HG02938 (cell line): ENCODE measurements around the gene CAPN7.
A peak's percentile ranks its signal among the peaks of the same experiment; 100 is the strongest.

Source experiments
- ATAC-seq: cut with Tn5 transposase; IDR thresholded peaks from one replicate; pipeline ENCODE4 v1.9.1; 2021; ENCODE audit warnings: mild to moderate bottlenecking, moderate library complexity; ENCODE audit not compliant: unreplicated experiment

Gene CAPN7

DNA sequence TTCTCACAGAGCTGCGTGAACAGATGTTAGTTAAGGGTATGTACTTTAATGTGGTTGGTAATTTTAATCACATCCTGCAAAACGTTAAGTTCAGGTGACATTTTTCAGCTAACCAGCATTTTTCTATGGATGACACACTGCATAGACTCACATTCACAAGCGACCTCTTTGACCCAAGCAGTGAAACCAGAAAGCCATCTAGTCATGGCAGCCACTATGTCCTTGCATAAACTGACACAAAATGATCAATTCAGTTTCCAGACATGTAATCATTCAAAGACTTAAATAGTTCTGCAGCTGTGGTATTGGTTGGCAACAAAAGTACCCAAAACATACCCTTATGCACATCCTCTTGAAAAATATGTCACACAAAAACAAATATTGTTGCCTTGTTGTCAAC, 7.4 kb upstream of the CAPN7 start:
- no peak for ATAC-seq

DNA sequence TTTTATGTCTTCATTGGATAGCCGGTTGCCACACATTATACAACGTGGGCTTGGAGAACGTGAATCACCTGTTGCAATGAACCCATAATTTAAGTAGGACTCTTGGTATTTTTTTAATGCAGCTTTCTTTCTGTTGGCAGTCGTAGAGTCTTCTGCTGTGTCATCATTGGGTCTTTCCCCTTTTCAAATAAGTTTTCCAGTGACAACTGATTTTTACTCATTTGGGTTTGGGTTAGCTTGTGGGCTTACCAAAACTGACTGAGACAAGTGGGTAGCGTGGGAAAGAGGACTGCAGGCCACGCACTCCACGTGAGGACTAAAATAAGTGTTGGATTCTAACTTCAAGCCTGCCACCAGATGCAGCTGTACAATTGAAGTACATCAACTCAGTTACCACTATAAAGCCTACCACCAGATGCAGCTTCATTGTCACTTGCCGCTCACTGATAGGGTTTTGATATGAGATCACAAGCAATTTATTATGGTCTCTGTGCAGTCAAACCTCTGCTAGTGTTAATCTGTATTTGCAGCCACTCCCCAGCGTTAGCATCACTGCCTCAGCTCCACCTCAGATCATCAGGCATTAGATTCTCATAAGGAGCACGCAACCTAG, 6.4 kb upstream of the CAPN7 start:
- ATAC-seq = no peak

GRCh38 chr3:15204005-15204404, 2.0 kb upstream of the CAPN7 start:
- ATAC-seq = no peak

- ATAC-seq = no peak
These were observed 538 bp upstream of the CAPN7 start for GRCh38 chr3:15205482-15205933.

DNA sequence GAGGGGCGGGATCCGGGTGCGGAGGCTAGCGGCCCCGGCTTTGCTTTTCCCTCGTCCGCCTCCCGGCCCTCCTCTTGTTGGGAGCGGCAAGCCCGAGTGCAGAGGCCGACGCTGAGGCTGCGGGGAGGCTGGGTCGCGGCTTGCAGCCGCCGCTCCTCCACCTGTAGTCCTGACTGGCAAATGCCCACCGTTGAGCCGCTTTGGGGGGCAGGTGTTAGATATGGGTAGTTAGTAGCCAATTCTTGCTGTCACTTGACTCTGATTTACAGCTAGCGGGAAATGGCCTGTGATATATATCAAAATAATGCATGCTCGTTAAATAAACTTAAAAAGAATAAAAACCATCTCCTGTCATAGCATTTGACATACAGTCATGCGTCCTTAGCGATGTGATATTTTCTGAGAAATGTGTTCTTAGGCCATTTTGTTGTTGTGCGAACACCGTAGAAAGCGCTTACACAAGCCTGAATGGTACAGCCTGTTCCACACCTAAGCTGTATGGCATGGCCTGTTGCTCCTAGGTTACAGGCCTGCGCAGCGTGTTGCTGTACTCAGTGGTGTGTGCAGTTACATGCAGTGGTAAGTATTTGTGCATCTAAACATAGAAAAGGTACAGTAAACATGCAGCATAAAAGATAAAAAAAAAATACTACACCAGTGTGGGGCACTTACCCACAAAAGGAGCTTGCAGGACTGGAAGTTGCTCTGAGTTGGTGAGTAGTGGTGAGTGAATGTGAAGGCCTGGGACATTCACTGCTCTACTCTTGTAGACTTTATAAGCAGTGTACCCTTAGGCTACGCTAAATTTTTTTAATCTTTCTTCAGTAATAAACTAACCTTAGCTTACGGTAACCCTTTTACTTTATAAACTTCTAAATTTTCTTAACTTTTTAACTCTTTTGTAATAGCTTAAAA, 873 bp downstream of the CAPN7 start:
- ATAC-seq = peak; percentile 9

GRCh38 chr3:15207836-15208504, 1.9 kb downstream of the CAPN7 start:
- no peak for ATAC-seq

DNA sequence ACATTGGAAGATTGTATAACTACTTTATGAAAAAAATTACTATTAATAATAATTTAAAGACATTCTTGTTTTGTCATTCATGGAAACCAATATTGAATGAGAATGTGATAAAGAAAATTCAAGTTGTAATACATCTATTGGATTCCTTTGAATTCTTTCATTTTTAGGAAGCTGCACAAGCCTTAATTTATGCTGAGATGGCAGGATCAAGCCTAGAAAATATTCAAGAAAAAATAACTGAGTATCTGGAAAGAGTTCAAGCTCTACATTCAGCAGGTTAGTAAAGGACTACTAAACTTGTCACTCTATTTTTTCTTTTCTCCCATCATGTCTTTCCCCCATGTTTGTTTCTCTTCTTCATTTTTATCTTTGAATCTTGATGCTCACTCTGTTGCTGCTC, 5.9 kb downstream of the CAPN7 start:
- no peak for ATAC-seq

GRCh38 chr3:15214758-15215157, 8.7 kb downstream of the CAPN7 start:
- ATAC-seq = no peak

GRCh38 chr3:15215996-15216395, 9.9 kb downstream of the CAPN7 start:
- ATAC-seq = no peak

DNA sequence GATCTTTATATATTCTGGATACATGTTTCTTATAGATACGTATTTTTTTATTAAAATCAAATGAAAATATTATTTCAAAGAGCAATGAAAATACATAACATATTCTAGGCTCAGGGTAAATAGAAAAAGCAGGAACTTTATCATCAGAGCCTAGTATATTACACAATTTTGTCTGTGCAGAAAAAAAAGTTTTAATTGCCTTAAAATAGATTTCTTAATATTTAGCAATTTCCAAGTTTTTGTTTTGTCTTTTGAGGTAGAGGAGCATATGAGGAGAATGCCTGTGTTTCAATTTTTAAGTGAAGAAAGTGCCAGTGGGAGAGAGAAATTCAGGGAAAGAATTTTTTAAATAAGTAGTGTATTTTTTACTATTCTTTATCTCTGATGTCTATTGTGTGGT, 10.5 kb downstream of the CAPN7 start:
- ATAC-seq = no peak

DNA sequence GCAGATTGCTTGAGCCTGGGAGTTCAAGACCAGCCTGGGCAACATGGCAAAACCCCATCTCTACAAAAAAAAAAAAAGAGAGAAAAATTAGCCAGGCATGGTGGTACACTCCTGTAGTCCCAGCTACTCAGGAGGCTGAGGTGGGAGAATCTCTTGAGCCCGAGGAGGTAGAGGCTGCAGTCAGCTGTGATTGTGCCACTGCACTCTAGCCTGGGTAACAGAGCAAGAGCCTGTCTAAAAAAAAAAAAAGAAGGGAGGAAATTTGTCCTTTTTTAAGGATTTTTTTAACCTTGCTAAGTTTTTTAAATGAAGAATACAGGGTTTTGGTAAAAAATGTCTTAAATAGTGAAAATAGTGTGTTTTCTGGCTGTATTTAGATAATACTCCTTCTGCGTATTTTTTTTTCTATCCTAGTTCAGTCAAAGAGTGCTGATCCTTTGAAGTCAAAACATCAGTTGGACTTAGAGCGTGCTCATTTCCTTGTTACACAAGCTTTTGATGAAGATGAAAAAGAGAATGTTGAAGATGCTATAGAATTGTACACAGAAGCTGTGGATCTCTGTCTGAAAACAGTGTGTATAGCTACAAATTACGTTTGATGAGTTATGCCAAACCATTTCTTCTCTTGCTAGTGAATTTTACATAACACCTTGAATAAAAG, 11.1 kb downstream of the CAPN7 start:
- no peak for ATAC-seq

GRCh38 chr3:15217841-15218267, 11.8 kb downstream of the CAPN7 start:
- ATAC-seq = no peak

DNA sequence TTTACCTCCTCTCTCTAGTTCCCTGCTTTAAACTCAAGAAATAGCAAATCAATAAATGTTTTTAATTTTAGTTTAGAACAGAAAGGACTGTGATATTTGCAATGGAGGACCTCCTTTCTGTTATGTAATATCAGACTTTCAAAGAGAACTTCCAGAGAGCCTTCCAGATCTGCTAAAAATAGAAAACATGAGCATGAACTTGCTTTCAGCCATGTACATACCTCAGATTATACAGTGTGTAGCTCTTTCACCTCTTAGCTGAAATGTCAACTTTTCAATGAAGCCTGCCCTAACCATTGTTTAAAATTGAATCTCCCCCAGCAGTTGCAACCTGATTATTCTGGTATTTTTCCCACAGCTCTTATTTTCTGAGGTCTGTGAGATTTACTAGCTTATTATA, 12.6 kb downstream of the CAPN7 start:
- no peak for ATAC-seq

GRCh38 chr3:15220056-15220455, 14.0 kb downstream of the CAPN7 start:
- no peak for ATAC-seq

GRCh38 chr3:15220661-15221060, 14.6 kb downstream of the CAPN7 start:
- no peak for ATAC-seq

GRCh38 chr3:15221574-15222217, 15.7 kb downstream of the CAPN7 start:
- no peak for ATAC-seq

DNA sequence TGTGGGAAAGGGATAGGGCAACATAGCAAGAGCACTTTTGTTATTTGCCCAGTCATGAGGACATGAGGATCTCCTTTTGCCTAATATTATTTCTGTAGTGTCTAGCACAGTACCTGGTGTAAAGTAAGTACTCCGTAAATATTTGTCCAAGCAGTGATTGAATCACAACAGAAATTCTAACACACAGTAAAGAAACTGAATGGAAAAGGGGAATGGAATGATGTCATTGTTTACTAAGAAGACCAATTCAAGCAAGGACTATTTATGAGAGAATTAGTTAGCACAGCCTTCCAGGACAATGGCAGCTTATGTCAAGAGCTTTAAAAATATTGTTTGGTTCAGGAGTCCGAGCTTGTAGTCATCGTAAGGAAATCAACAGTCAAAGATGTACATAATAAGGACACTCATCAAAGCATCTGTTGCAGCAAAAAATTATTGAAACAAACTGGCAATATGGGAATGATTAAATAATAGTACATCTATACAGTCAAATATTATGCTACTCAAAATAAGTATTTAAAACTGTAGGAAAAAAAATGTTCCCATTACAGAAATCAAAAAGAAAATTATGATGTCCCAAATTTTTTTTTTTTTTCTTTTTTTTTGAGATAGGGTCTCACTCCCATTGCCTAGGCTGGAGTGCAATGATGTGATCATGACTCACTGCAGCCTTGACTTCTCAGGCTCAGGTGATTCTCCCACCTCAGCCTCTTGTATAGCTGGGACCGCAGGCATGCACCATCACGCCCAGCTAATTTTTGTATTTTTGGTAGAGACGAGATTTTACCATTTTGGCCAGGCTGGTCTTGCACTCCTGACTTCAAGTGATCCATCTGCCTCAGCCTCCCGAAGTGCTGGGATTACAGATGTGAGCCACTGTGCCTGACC, 17.9 kb downstream of the CAPN7 start:
- ATAC-seq = no peak

DNA sequence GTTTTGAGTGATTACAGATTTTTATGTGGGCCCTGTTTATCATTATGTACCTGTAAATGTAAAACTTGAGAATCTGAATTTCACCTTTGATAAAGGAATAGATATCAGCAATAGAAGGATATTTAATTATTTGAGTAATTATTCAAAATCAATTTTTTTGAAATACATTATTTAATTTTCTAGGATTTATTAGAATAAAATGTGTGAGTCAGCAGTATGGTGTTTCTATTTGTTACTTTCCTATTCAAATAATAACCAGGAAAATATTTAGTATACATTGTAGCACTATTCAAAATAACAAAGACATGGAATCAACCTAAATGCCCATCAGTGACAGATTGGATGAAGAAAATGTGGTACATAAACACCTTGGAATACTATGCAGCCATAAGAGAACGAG, 22.1 kb downstream of the CAPN7 start:
- ATAC-seq = no peak

GRCh38 chr3:15229262-15229661, 23.2 kb downstream of the CAPN7 start:
- no peak for ATAC-seq

DNA sequence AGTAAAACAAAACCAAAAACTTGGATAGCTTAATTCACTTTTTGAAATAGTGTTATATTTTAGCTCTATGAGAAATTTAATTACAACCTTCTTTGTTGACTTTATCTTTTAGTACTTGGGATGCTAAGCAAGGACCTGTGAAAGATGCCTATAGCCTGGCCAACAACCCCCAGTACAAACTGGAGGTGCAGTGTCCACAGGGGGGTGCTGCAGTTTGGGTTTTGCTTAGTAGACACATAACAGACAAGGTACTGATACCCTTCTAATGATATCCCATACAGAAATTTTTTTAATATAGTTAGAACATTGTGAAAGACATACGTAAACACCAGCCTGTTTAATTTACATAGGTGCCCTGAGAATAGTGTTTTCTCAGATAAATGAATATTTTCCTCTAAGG, 35.3 kb downstream of the CAPN7 start:
- peak; percentile 61 for ATAC-seq
